ENCODE measurements around the gene CT45A5.
"Not testable (repeated sequence)": the region's sequence is repeated elsewhere in the genome, so short reads cannot be mapped to it uniquely, and the experiment has no call there.

Gene CT45A5

DNA sequence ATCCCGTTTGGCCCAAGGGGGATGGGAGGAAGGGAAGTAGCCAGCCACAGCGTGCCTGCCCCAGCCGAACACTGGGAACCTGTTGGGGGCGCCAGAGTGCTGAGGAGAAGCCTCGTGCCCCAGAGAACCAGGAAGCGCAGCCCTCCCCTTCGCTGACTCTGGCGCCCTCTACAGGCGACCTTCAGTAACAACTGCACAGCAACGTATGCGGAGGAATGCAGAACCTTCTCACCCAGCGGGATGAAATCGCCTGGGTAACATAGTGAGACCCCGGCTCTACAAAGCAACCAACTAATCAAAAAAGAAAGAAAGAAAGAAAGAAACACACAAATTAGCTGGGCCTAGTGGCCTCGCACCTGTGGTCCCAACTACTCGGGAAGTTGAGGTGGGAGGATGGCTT lies at the start of gene CT45A5:
Gene CT45A5, minus strand, starts transcription at position 101 of the 400 bp plus-strand sequence. CDS start 3,774 bp downstream, outside the sequence.
- not testable (repeated sequence) for DNase-seq

GRCh38 chrX:135819912-135820311 lies 34.6 kb upstream of the CT45A5 start, which contains the start of gene CT45A2:
Gene CT45A2, minus strand, starts transcription at chrX:135820012. Its CDS starts 3,747 bp downstream, at chrX:135816265.
- DNase-seq = not testable (repeated sequence)

DNA sequence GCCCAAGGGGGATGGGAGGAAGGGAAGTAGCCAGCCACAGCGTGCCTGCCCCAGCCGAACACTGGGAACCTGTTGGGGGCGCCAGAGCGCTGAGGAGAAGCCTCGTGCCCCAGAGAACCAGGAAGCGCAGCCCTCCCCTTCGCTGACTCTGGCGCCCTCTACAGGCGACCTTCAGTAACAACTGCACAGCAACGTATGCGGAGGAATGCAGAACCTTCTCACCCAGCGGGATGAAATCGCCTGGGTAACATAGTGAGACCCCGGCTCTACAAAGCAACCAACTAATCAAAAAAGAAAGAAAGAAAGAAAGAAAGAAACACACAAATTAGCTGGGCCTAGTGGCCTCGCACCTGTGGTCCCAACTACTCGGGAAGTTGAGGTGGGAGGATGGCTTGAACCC lies 17.4 kb upstream of the CT45A5 start, which contains the start of gene CT45A6:
Gene CT45A6, minus strand, starts transcription at position 101 of the 400 bp plus-strand sequence. CDS start 3,794 bp downstream, outside the sequence.
- DNase-seq = not testable (repeated sequence)

- DNase-seq = not testable (repeated sequence)
Measured at GRCh38 chrX:135768091-135768490, 17.2 kb downstream of the CT45A5 start, which contains the start of gene CT45A3. Gene CT45A3, minus strand, starts transcription at chrX:135768191. Its CDS starts 3,747 bp downstream, at chrX:135764444.

DNA sequence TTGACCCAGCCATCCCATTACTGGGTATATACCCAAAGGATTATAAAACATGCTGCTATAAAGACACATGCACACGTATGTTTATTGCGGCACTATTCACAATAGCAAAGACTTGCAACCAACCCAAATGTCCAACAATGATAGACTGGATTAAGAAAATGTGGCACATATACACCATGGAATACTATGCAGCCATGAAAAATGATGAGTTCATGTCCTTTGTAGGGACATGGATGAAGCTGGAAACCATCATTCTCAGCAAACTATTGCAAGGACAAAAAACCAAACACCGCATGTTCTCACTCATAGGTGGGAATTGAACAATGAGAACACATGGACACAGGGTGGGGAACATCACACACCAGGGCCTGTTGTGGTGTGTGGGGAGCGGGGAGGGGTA lies 40.6 kb downstream of the CT45A5 start:
- not testable (repeated sequence) for DNase-seq

DNA sequence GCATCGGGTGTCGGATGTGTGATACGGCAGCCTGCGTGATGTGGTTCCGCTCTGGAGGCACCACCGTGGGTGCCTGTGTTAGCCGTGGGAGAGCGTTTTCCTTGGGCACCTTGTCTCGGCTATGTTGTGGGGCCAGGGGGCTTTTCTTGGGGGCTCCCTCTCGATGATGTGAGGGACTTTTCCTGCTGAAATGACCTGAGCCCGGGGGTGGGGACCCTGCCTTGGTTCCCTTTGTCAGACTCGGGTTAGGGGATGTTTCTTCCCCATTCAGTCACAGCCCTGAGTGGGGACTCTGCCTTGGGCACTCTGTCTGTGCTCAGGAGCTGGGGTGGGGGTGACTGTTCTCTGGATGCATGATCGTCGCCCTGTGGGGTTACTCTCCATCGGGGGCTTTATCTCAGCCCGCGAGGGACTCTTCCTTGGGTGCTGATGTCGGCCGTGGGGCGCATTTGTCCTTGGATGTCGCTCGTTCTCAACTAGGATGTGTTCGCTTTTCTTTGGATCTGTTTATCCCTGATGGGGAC lies 44.0 kb downstream of the CT45A5 start:
- DNase-seq = no peak

DNA sequence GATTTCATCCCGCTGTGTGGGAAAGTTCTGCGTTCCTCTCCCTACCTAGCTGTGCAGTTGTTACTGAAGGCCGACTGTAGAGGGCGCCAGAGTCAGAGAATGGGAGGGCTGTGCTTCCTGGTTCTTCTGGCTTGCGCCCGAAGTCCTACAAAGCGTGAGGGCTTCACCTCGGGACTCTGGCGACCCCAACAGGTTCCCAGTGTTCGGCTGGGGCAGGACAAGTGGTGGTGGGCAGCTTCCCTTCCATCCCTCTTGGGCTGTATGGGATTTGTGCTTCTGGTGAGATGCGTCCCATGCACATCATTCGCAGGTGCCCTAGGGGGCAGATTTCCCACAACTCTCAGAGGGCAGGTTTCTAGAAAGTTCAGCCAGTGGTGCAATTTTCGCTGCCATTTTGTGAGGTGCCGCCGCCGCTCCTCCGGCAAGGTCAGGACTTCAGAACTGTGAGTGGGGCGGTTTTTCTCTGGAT lies 44.6 kb downstream of the CT45A5 start:
- peak; percentile 53 for DNase-seq

- DNase-seq = no peak
Measured at GRCh38 chrX:135737366-135738071, 47.8 kb downstream of the CT45A5 start.

DNA sequence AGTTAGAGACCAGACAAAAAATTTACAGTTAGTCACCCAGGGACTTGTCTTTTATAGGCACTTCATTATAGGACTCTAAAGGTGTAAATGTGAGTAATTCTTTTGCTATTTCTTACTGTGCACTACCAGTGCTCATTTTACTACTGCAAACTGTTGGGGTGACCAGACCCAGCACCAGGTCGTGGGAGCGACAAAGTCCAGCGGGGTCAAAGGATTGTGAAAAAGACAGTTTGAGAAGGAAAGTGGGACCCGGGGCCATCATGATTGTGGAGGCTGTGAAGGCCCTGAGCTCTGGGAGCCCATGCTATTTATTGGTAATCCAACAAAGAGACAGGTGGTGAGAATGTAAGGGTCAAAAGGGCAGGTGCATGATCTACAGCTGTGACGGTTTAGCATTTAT lies 50.6 kb downstream of the CT45A5 start:
- DNase-seq = not testable (repeated sequence)
